IMR-90 (cell line): ENCODE measurements around the gene PCYT1A. TPM values are rescaled to one million over a fixed set of nuclear protein-coding genes. Genes with fewer than 3 reads are reported as not detected.

Experiments
- ATAC-seq: fragments of 200-7000 bp; cut with Tn5 transposase; 2 replicates; pipeline ENCODE4 v1.9.1; 2020; ENCODE audit warnings: low read depth, mild to moderate bottlenecking, moderate library complexity
- BruUV-seq: library from RNA; stranded (reverse); fragments of 400-500 nt; replicated peaks from 2 replicates; lab custom pipeline; 2021; lab: Mats Ljungman, UMichigan
- CTCF ChIA-PET: fragments of 300-600 bp; formaldehyde crosslinking; extraction: SDS; loops from one replicate; lab custom pipeline; 2021; ENCODE audit warnings: antibody characterized with exemption; lab: Yijun Ruan, JAX
- POLR2A ChIA-PET: fragments of 300-600 bp; sonication (Branson Sonifier 250); formaldehyde crosslinking; loops from one replicate; lab custom pipeline; 2022; ENCODE audit warnings: antibody characterized with exemption; ENCODE audit not compliant: unreplicated experiment; lab: Charles Lee
- DNase-seq: peaks from one replicate; pipeline ENCODE4 v3.0.0; 2013
- H2AFZ ChIP-seq: replicated peaks from 2 replicates; pipeline ENCODE3; 2013; ENCODE audit warnings: low read length, mild to moderate bottlenecking; ENCODE audit not compliant: poor library complexity
- H2AK5ac ChIP-seq: 2 replicates; pipeline ENCODE4 v1.6.1; 2013; ENCODE audit warnings: low read depth, low read length, inconsistent platforms
- H2AK9ac ChIP-seq: replicated peaks from 2 replicates; pipeline ENCODE3; 2013; ENCODE audit warnings: mild to moderate bottlenecking, low read depth, low read length, moderate library complexity; ENCODE audit not compliant: poor library complexity
- H2BK120ac ChIP-seq: 2 replicates; pipeline ENCODE4 v1.6.1; 2013; ENCODE audit warnings: low read depth, low read length, inconsistent platforms
- H2BK15ac ChIP-seq: 3 replicates; pipeline ENCODE4 v1.6.1; 2013; ENCODE audit warnings: low read depth, low read length, inconsistent platforms
- H2BK20ac ChIP-seq: 2 replicates; pipeline ENCODE4 v1.6.1; 2013; ENCODE audit warnings: low read depth, mild to moderate bottlenecking, inconsistent platforms, low read length, moderate library complexity
- H2BK5ac ChIP-seq: 2 replicates; pipeline ENCODE4 v1.6.1; 2013; ENCODE audit warnings: mild to moderate bottlenecking, low read depth, low read length, inconsistent platforms; ENCODE audit not compliant: poor library complexity, severe bottlenecking
- H3K14ac ChIP-seq: replicated peaks from 2 replicates; pipeline ENCODE4 v1.6.1; 2013; ENCODE audit warnings: low read depth, low read length, inconsistent platforms
- H3K18ac ChIP-seq: 2 replicates; pipeline ENCODE4 v1.6.1; 2013; ENCODE audit warnings: low read depth, low read length, control low read depth
- H3K23ac ChIP-seq: 2 replicates; pipeline ENCODE4 v1.6.1; 2013; ENCODE audit warnings: low read depth, low read length, inconsistent platforms
- H3K27ac ChIP-seq: 2 replicates; pipeline ENCODE4 v1.5.1; 2013; ENCODE audit warnings: mild to moderate bottlenecking, control low read depth, low read length; ENCODE audit not compliant: insufficient read depth
- H3K27me3 ChIP-seq: 2 replicates; pipeline ENCODE4 v1.6.1; 2013; ENCODE audit warnings: low read length; ENCODE audit not compliant: control insufficient read depth, insufficient read depth
- H3K36me3 ChIP-seq: 2 replicates; pipeline ENCODE4 v1.6.1; 2013; ENCODE audit warnings: low read length, mixed read lengths; ENCODE audit not compliant: control insufficient read depth, insufficient read depth
- H3K4ac ChIP-seq: 2 replicates; pipeline ENCODE4 v1.6.1; 2013; ENCODE audit warnings: low read depth, low read length, inconsistent platforms
- H3K4me1 ChIP-seq: 2 replicates; pipeline ENCODE4 v1.6.1; 2013; ENCODE audit warnings: low read length, mixed read lengths; ENCODE audit not compliant: control insufficient read depth, insufficient read depth
- H3K4me2 ChIP-seq: 2 replicates; pipeline ENCODE4 v1.6.1; 2013; ENCODE audit warnings: low read depth, mild to moderate bottlenecking, control low read depth, low read length, moderate library complexity
- H3K4me3 ChIP-seq: 2 replicates; pipeline ENCODE4 v1.5.1; 2013; ENCODE audit warnings: low read depth, mild to moderate bottlenecking, control low read depth, low read length, moderate library complexity; ENCODE audit not compliant: insufficient read depth
- H3K56ac ChIP-seq: 2 replicates; pipeline ENCODE4 v1.6.1; 2013; ENCODE audit warnings: low read length, inconsistent platforms; ENCODE audit not compliant: insufficient read depth; ENCODE audit errors: extremely low read depth
- H3K79me1 ChIP-seq, 2 experiments: 2 replicates each; pipeline ENCODE4 v1.6.1; 2013; ENCODE audit warnings: low read length in 2 of 2, inconsistent platforms in 1 of 2, low read depth in 1 of 2
- H3K9ac ChIP-seq: 2 replicates; pipeline ENCODE4 v1.6.1; 2013; ENCODE audit warnings: low read depth, low read length, control low read depth
- H3K9me1 ChIP-seq: 2 replicates; pipeline ENCODE4 v1.6.1; 2013; ENCODE audit warnings: low read length, inconsistent platforms; ENCODE audit not compliant: insufficient read depth
- H3K9me3 ChIP-seq: 2 replicates; pipeline ENCODE4 v1.6.1; 2013; ENCODE audit warnings: low read length; ENCODE audit not compliant: control insufficient read depth, insufficient read depth
- H4K20me1 ChIP-seq: 2 replicates; pipeline ENCODE4 v1.6.1; 2013; ENCODE audit warnings: low read length, inconsistent platforms; ENCODE audit not compliant: insufficient read depth
- H4K5ac ChIP-seq: 2 replicates; pipeline ENCODE4 v1.6.1; 2013; ENCODE audit warnings: mild to moderate bottlenecking, low read depth, low read length, control low read depth
- H4K8ac ChIP-seq, 2 experiments: 2 replicates each; pipeline ENCODE4 v1.6.1; 2013; ENCODE audit warnings: low read depth in 2 of 2, low read length in 2 of 2, control low read depth in 1 of 2, inconsistent platforms in 1 of 2
- H4K91ac ChIP-seq: 2 replicates; pipeline ENCODE4 v1.6.1; 2013; ENCODE audit warnings: low read depth, low read length, inconsistent platforms; ENCODE audit not compliant: insufficient read depth
- RCOR1 ChIP-seq: IDR thresholded peaks from 2 replicates; pipeline ENCODE4 v1.6.1; 2012; ENCODE audit warnings: mild to moderate bottlenecking, low read length, improper control_type of control experiment; ENCODE audit not compliant: insufficient replicate concordance
- SMC3 ChIP-seq: fragments of 150-350 bp; IDR thresholded peaks from 2 replicates; pipeline ENCODE4 v1.6.1; 2016; ENCODE audit warnings: low read depth, mild to moderate bottlenecking, antibody characterized with exemption, low read length, moderate library complexity
- WGBS, 2 experiments: methylation state at CpG; one replicate each; pipeline versions ENCODE4 v1.1.5 to v1.1.7; 2013; ENCODE audit warnings: missing lambda C conversion rate in 2 of 2; ENCODE audit not compliant: insufficient read length in 1 of 2; ENCODE audit errors: extremely low coverage in 2 of 2; 5-methylcytosine and 5-hydroxymethylcytosine counted together
- dilution Hi-C: fragments of 300-500 bp; cut with HindIII; formaldehyde crosslinking; loops from one replicate; pipeline ENCODE4 v1.14.3; 2018; ENCODE audit warnings: low sequenced_read_pairs; ENCODE audit not compliant: unreplicated experiment
- in situ Hi-C: fragments of 300-500 bp; cut with MboI; formaldehyde crosslinking; loops from 3 replicates; pipeline ENCODE4 v1.14.3; 2019; ENCODE audit warnings: low sequenced_read_pairs, inconsistent platforms, mixed read lengths
- intact Hi-C: fragments of 100-400 bp; cut with micrococcal nuclease; formaldehyde crosslinking; loops from 2 replicates; pipeline ENCODE4 v1.10.0; 2022
- polyA plus RNA-seq, 3 experiments: library from polyadenylated mRNA; depleted of rRNA; stranded (reverse); fragments of >200 nt; gene quantifications; 2 replicates each; pipeline ENCODE4 v1.2.3, GENCODE V29; 2012; ENCODE audit warnings: low replicate concordance in 1 of 3
- total RNA-seq: library from RNA; depleted of rRNA; stranded (reverse); fragments of >200 nt; gene quantifications from 2 replicates; pipeline ENCODE4 v1.2.3, GENCODE V29; 2012

PCYT1A gene
- total and polyA plus RNA-seq, 2 of the 4 experiments (the other 2 are of a cell fraction) = 62.8 to 127 TPM

GRCh38 chr3:196220991-196221390, 66.5 kb downstream of the PCYT1A start:
- Histone ChIP-seq H2BK120ac (no peak overlapping the region), H3K27ac (no peak overlapping the region), H3K79me1 (no peaks in the 10 kb centered on the region), H2AK5ac (no peak overlapping the region), H2AK9ac (no peak overlapping the region), H3K4me1 (0 out of 2 replicates have a peak, but pooled peaks cover 2% of the 10 kb centered on the region), H3K4ac (no peak overlapping the region), H4K8ac (no peak overlapping the region), H3K4me2 (no peak overlapping the region), H3K23ac (no peak overlapping the region), H4K5ac (no peak overlapping the region), H2AFZ (no peak overlapping the region), H2BK20ac (no peak overlapping the region), H2BK5ac (no peak overlapping the region), H3K4me3 (no peak overlapping the region), H3K56ac (no peak overlapping the region), H4K91ac (no peak overlapping the region), H3K9me1 (0 out of 2 replicates have a peak, but pooled peaks cover 3% of the 10 kb centered on the region), H4K20me1 (no peaks in the 10 kb centered on the region; the same call in 1 of the 2 replicates), H3K36me3 (no peaks in the 10 kb centered on the region), H3K9ac (no peak overlapping the region), H3K27me3 (peaks cover 6% of the 10 kb centered on the region; the same call in 1 of the 2 replicates), H3K14ac (no peak overlapping the region), H3K18ac (no peak overlapping the region), H2BK15ac (no peak overlapping the region), H3K9me3 (no peaks in the 10 kb centered on the region)
- POLR2A ChIA-PET = no interaction called here
- no peak for DNase-seq
- CTCF ChIA-PET = no interaction called here
- in situ Hi-C loops = no loop called here
- intact Hi-C loops = no loop called here
- ATAC-seq = no peak
- TF ChIP-seq SMC3 (no peak), RCOR1 (no peak)
- WGBS, 2 experiments = 100% methylated on average over 1 of the region's 7 CpGs; no CpG with 5 or more reads in 1 of the 2 experiments
- no TSS peak for BruUV-seq
- dilution Hi-C loops = no loop called here
